ENCODE data around the gene C10orf143.
"Not testable (repeated sequence)": the region's sequence is repeated elsewhere in the genome, so short reads cannot be mapped to it uniquely, and the experiment has no call there.

Gene C10orf143

DNA sequence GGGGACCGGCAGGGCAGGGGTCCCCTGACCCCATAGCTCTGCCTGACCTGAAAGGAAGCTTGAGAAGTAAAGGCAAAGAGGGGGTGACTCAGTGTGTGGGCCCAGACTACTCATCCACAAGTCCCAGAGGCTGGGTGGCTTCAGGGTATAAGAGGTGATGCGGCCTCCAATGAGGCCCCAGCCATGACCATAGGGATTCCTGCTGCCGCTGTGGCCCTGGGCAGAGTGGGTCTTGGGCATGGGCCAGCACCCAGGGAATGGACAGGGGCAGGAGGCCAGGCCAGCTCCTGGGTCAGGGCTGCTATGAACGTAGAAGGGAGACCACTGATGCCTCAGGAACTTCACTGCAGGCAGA, 82.2 kb downstream of the C10orf143 start:
- no peak for DNase-seq

DNA sequence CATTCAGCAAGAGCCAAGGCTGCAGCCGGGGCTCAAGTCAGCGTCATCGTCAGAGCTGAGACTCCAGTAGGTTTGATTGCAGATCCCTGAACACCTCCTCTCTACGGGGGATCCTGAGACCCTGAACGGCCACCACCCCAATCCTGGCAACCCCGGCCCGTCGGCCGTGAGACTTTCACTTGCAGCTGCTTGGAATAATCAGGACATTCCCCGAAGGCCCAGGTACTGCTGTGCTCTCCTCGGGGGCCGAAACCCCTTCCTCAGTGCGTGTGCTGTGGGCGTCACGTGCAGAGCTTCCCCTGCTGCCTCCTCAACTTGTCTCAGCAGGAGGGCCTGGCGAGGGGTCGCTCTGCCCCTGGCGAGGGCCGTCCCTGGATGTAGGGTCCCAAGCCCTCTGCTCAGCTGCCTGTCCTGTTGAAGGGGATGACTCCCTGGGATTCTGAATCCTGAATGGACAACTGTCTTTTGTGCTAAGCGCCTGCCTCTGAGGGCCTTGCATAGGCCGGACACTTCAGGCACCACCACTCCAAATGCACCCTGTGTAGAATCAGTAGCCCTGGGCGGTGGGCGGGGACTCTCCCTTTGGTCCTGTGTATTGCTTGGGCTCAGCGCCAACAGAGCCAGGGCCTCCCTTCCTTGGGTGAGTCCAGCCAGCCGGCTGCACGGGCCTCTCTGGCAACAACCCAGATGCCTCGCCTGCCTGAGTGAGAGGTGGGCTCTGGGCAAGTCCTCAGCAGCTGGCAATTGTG, 82.7 kb downstream of the C10orf143 start:
- DNase-seq, result peak in 1 of 3 donors; percentile 4

DNA sequence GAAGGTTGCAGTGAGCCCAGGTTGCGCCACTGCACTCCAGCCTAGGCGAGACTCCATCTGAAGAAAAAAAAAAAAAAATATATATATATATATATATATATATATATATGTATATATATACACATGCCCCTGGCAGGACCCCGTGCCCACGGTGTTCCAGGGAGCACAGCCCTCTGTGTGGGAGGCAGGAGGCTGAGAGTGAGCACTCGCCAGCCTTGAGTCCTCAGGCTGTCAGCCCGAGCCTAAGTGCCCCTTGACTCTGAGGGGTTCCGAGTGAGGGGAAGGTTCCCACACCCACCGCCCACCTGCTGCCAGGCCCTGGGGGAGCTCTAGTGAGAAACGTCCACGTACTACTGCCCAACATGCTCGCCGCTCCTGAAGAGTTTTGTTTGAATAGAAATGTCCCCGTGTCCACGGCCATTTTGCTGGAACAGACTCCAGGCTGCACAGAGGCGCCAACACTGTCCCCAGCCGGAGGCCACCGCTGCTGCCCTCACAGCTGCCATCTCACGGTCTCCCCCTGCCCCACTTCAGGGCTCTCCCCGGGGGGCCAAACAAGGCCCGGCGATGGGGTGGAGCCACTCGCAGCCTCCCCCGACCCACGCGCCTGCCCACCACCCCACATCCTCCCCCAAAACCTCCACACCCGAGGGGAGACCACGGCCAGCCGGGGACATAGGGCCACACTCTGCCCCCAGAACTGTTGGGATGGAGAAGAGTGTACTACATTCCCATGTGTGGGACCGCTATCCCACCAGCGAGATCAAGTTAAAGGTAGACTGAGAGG, 83.8 kb downstream of the C10orf143 start:
- DNase-seq, result no peak

DNA sequence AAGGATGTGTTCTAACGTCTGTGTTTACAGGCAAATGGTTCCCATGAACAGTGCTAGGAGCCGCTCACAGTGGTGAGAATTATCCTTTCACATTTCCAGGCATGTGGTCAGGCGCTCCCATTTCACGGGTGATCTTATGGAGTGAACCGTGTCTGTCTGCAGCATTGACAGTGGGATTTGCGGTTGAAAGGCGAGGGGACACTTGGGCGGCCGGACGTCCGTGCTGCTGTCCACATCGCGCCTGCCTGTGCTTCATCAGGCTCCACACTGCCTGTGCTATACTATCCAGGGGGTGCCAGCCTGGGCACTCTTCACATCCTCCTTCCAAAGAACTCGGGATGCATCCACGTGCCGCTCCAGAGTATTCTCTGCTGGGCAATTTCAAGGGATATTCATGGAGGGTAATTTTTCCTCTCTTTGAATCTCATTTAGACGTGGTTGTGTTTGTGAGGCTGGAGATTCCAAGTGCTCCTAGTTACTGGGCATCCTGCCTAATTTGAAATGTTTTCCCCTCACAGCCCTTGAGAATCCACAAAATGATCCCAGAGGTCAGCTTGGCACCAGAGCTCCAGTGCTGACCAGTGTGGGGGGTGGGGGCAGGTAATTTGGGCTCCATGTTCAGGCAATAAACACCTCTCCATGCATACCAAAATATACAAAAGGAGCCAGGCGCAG, 84.7 kb downstream of the C10orf143 start:
- DNase-seq, result no peak

DNA sequence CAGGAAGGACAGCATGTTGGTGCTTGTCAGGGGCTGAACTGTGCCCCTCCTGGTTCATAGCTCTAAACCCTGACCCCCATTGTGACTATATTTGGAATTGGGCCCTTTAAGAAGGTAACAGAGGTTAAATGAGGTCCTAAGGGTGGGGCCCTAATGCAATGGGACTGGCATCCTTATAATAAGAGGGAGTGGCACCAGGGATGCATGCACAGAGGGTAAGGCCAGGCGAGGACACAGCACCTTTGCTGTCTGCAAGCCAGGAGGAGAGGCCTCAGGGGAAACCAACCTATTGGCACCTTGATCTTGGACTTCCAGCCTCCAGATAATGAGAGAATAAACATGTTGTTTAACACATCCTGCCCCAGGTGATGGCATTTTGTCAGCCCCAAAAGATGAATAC, 85.3 kb downstream of the C10orf143 start:
- DNase-seq, result no peak

DNA sequence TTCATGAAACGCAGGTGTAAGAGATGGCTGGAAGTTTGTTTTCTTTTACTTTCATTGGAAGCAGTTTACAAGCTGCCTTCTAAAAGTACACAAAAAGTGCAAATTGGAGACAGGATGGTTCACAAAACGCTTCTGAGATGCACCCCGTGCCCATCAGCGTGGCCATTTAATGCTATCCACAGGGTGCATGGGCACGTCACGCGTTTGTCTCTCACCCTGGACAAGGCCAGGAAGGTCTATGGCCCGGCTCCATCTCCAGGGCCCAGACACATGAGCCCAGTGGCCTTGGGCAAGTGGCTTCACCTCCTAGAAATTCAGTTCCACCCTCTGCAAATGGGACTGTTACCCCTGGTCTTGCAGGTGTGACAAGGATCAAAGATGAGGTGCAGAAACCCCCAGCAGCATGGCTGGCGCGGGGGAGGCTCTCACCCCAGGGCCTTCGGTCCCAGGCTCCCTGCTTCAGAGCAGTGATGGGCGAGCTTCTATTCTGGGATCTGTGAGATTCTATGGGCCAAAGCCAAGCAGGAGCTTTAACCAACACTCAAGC, 85.8 kb downstream of the C10orf143 start:
- DNase-seq, result no peak

DNA sequence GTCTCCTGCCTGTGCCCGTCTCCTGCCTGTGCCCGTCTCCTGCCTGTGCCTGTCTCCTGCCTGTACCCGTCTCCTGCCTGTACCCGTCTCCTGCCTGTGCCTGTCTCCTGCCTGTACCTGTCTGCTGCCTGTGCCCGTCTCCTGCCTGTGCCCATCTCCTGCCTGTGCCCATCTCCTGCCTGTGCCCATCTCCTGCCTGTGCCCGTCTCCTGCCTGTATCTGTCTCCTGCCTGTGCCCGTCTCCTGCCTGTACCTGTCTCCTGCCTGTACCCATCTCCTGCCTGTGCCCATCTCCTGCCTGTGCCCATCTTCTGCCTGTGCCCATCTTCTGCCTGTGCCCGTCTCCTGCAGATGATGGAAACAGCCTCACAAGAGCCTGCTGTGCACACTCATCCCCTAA, 86.3 kb downstream of the C10orf143 start:
- DNase-seq, result not testable (repeated sequence)

DNA sequence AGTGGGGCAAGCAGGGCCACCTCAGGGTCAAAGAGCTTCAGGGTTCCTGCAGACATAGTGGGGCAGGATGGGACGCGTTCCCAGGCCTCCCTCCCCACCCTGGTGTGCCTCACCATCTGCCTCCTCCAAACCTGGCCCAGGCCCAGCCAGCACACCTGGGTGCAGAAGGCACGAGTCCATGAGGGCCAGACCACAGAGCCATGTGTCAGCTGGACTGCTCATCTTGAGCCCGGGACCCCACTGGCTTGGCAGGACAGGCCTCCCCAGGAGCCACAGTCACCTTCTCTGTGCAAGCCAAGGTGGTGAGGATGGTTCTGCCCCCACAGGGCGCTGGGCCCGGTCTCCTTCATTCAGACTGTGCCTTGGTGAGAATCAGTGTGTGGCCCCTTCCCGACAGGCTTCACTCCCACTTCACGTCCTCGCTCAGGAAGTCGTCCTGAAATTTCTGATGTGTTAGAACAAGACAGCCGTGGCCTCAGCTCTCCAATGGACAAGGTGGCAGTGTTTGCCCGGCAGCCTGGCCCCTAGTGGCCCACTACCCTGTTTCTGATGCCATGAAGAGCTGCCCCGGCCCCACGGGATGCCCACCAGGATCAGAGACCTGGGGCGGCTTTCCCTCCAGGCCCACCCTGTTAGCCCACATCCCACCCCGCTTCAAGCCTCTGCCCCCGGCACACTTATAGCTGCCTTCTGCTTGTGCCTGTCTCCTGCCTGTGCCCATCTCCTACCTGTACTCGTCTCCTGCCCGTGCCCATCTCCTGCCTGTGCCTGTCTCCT, 87.0 kb downstream of the C10orf143 start:
- no peak for DNase-seq

DNA sequence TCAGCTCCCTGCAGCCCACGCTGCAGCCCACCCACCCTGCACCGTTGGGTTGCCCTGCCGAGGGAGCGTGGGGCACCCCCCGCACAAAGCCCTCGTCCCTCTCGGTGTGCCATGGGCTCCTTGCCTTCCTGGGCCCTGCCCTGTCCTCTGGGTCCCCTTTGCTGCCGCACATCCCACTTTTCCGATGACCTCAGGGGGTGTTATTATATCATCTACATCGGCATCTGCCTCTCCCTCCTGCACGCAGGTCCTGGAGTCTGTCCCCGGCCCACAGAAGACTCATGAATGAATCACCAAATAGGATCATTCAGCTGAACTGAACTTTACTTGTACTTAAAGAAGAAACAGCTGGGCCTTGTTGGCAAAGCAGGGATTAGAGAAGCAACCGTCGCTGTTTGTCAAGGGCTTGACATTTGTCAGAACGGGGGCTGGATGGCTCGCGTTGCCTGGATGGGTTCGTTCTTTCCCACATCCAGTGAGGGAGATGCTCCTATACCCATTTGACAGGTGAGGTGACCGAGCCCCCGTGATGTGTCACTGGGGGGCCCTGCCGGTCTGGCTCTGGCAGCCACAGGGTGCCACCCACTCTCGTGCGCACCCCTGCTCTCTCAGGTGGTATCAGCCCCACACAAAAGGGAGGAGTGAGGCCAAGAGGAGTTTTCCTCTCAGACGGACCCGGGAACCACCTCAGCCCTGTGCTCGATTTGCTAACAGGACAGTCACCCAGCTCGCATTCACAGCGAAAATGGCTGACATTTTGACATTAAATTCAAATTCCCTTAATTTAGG, 87.9 kb downstream of the C10orf143 start:
- no peak for DNase-seq

DNA sequence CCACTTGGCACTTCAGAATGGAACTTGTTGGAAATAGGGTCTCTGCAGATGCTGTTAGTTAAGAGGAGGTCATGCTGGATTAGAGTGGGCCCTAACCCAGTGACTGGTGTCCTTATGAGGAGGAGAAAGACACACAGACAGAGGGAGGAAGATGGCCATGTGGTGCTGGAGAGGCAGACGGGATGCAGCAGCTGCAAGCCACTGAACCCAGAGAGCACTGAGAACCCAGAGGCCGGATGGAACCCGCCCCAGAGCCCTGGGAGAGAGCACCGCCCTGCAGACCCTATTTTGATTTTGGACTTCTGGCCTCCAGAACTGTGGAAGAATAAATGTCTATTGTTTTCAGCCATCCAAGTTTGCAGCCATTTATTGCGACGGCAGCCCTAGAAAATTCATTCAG, 88.5 kb downstream of the C10orf143 start:
- no peak for DNase-seq

DNA sequence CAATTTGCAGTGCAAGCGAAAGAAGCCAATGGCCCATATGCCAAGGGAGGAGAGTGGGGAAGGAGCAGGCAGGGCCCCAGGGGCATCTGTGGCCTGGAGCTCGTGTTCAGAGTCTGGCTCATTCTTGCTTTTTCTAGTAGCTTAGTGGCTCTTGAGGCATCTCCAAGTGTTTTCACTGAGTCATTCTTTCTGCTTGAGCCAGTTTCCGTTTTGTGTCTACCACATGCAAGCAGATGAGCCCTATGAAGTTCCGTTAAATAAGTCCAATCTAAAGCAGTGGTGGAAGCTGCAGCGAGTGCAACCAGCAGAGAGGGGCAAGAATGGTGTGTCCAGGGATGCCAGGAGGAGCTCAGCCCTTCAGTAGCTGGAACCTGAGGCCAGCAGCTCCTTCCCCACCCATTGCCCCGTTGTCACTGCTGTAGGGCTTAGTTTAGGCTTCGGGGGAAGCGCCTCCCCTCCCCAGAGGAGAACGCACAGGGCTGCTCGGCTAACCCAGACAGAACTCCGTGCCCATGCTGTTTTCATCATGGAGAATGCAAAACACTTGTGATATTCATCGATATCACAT, 89.2 kb downstream of the C10orf143 start:
- DNase-seq, result no peak

DNA sequence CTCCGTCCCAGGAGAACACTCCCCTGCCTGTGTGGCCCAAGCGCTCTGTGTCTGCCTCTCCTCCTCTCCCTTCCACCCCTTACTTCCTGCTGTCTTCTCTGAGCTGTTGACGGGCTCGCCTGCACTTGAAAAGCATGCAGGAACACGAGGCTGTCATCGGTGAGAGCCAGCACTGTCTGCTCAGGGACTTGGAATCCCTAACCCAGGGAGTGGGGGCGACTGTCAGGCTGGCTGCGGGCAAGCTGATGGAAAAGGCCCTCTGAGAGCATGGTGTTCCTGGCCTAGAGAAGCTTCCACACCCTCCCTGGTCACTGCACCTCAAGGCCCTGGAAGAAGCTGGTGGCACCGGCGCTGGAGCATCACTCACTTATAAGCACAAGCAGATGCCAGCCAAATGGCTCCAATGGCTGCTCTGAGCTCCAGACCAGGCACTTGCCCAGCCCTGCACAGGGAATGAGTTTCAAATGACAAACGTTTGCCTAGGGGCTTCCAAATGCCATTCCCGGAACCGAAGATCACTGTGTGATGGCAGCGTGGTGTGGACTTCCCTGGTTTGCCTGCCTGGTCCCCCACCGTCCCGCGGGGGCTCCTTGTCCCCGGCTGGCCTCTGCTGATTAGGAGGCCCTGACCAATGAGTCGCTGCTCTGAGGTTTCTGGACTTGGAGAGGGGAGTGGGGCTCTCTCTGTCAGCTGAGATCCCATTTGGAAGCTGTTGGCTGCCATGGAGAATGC, 89.8 kb downstream of the C10orf143 start:
- DNase-seq, result no peak

DNA sequence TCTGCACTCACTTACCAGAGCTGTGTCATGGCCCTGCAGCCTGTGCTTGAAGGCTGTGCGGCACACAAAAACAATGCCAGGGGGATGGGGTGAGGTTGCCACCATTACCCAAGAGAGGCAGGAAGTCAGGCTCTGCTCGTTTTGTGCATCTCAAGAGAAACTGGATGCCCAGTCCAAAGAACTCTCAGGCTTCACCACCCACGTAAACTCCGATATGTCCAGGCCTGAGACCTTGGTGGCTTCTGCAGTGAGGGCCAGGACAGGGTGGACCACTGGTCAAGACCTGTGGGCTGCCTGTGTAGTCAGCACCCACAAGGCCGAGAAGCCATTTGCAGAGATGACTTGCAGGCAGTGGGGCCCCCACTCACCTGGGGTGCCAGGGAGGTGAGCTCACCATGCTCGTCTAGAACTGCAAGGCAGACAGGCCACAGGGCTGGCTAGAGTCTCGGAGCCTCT, 91.9 kb downstream of the C10orf143 start:
- no peak for DNase-seq

DNA sequence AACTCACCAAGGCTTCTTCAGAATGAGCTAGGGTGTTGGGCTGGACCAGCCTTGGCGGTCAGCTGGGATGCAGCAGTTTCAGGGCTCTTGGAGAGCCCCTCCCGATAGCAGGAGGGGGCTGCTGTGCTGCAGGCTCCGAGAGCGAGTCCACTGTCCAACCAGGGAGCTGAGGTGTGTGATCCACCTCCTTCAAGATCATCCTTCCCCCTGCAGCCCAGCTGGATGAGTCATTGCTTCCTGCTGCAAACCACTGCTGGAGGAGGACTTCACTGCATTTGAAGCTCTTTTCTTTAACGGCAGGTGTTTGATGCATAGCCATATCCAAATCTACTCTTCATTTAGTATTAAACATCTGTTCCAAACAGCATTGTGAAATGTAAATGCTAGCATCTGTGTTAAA, 92.4 kb downstream of the C10orf143 start:
- no peak for DNase-seq

DNA sequence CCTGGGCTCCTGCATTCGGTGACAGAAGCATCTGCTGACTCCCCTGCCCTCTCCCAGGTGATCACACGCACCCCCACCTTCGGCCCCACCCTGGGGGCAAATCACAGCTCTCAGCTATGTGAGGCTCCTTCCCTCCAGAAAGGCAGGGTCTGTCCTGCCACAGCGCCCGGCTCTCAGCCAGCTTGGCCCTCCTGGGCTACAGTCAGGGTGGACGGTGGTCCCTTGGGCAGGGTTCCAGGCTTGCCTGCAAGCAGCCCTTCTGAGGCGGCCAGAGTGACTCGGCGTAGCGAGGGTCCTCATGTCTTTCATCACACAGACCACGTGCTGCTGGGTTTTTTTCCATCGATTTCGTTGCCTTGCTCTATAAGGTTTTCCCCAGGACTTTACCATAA, 93.0 kb downstream of the C10orf143 start:
- DNase-seq, result no peak

DNA sequence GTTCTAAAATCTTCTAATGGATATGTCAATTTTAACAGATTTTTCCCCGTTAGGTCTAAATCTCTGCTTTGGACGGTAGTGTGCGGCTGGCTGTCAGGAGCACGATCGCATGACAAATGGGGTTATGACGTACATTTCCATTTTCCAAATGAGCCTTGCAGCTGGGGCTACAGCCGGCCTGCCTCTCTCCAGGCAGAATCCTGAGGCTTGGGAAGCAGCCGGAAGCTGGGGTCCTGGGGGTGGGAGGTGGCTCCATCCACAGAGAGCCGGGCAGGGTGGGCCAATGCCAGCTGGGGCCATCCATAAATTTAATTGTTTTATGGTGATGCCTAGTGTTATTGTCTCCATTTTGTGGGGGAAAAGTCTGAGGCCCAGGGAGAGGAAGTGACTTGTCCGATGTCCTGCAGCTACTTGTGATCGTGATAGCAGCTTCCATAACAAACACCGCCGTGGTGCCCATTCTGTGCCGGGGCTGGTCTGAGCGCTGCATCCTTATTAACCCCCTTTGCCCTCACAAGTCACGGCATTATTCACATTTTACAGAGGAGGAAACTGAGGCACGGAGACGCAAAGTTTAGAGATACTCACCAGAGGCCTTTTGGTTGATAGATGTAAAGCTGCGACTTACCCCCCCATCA, 93.5 kb downstream of the C10orf143 start:
- no peak for DNase-seq

DNA sequence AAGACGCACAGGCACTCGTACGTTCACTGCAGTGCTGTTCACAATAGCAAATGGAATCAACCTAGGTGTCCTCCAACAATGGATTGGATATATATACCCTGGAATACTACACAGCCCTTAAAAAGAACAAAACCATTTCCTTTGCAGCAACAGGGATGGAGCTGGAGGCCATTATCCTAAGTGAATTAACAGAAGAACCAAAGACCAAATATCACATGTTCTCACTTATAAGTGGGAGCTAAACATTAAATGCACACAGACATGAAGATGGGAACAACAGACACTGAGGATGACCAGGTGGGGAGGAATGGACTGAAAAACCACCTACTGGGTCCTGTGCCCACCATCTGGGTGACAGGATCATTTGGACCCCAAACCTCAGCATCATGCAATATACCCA, 94.5 kb downstream of the C10orf143 start:
- DNase-seq, result no peak

DNA sequence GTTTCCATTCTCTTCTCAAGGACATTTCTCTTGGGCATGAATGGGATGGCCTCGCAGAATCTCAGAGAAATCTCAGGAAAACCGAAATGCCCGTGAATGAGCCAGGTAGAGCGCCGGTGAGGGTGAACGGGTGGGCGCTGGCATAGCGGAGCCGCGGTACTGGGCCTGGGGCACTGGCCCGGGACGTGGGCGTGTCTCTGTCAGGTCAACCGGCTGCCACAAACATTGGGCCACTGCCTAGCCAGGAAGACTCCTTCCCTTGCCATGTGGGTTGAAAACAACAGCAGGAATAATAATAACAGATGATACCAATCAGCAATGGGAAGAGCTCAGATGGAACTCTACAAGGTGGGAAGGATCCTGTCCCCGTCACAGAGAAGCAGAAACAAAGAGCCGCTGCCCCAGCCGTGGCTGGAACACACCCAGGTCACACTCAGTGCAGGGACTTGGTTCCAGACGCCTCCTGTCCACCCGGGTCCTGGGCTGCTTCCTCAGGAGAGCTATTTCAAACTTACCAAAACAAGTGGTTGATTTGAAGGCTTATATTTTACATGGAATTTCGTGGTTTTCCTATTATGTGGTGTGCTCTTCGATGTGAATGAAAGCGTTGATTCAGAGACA, 95.4 kb downstream of the C10orf143 start:
- no peak for DNase-seq

DNA sequence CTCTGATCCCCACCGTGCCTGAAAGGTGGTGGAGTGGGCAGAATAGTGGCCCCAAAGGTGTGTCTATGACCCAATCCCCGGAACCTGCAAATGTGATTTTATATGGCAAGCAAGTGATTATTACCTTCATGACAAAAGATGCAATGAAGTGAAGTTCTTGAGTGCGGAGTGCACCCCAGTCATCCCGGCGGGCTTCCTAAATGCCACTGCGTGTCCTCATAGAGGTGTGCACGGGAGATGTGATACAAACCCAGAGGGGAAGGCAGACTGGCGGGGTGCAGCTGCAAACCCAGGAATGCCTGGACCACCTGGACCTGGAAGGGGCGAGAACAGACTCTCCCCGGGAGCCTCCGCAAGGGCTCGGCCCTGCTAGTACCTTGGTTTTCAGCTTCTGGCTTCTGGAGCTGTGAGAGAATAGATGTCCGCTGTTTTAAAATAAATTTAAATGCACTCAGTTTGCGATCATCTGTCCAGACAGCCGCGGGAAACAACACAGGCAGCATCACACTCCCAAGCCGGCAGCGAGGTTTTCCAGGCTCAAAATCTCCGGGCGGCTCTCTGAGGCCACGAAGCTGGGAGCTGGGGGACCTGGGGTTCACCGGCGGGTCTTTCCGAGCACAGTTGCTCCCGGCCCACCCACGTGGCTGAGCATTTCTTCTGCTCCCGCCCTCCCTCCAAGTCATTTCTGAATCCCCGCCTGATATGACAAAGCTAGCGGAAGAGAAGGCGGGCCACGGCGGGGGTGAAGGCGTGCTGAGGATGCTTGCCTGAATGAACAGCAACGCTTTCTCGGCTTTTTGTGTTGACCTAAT, 96.2 kb downstream of the C10orf143 start:
- no peak for DNase-seq
